GM21737 (cell line): ENCODE measurements around the gene PAIP2.
A peak's percentile ranks its signal among the peaks of the same experiment; 100 is the strongest.
"Not testable (repeated sequence)": the region's sequence is repeated elsewhere in the genome, so short reads cannot be mapped to it uniquely, and the experiment has no call there.

ENCODE experiments used
- ATAC-seq: cut with Tn5 transposase; IDR thresholded peaks from one replicate; pipeline ENCODE4 v1.9.1; 2021; ENCODE audit warnings: mild to moderate bottlenecking, moderate library complexity; ENCODE audit not compliant: unreplicated experiment

Gene PAIP2

DNA sequence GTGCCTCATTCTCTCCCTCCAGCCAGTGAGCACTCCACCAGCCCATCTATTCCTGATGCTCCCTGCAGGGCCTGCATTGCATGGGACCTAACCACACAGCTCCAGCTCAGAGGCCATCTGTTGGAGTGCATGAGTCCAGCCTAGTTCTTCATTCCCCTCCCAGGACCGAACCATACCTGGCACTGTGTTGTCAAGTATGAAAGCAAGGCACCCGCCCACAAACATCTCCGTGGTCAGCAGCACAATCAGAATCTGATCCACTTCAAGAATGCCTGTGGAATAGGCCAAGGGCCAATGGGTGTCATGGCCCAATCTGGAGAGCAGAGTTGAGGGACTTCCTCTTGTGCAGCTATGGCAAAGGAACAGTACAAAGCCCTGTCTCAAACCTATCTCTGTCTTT, 35.6 kb downstream of the PAIP2 start:
- ATAC-seq = no peak

GRCh38 chr5:139378101-139378825, 36.6 kb downstream of the PAIP2 start:
- ATAC-seq = no peak

DNA sequence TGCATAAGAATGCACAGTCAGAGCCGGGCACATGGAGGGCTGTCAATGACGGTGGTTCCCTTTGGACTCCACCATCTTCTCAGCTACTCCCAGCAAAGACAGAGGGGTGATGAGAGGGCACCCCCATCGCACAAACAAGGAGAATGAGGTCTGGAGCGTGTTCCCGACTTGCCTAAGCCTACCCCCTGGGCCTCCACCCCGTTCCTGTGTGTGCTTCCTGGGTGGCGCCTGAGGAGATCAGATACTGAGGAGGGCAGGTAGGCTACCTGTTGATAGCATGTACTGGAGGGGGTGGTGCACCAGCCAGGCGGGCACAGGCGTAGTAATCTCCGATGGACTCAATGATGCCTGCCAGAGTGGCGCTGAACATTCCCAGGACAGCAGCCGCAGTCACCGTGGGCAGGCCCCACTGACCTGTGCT, 37.3 kb downstream of the PAIP2 start:
- ATAC-seq = no peak

DNA sequence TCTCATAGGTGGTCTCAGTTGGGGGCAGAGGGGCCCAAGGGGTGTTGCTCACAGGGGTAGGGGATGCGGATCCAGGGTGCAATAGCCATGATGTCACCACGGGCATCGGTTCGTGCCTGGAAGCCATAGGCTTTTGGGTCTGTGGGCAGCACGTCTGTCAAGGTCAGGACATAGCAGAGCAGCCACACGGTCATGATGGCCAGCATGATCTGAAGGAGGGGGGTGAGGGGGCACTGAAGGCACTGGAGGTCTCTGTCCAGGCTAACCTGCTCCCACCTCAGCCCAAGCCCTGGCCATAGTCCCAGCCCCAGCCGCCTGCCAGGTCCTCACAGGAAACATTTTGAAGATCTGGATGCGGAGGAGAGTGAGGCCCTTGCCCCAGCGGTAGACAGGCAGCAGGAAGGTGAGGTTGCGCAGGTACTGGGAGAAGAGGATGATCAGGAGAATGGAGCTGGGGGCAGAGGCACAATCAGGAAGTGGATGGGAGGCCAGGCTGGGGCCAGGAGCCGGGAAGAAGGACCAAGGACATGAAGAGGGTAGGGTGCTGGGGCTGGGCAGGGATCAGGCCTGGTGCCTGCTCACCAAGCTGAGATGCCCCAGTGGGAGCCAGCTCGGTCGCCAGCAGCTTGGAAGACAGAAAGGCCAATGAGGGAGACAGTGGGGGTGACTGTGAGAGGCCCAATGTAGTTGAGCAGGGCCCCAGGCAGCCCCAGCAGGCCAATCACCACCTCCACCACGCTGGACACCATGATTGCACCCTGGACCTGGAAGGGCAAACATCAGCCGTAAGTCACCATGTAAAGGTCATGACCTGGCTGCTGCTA, 38.2 kb downstream of the PAIP2 start:
- ATAC-seq = no peak

DNA sequence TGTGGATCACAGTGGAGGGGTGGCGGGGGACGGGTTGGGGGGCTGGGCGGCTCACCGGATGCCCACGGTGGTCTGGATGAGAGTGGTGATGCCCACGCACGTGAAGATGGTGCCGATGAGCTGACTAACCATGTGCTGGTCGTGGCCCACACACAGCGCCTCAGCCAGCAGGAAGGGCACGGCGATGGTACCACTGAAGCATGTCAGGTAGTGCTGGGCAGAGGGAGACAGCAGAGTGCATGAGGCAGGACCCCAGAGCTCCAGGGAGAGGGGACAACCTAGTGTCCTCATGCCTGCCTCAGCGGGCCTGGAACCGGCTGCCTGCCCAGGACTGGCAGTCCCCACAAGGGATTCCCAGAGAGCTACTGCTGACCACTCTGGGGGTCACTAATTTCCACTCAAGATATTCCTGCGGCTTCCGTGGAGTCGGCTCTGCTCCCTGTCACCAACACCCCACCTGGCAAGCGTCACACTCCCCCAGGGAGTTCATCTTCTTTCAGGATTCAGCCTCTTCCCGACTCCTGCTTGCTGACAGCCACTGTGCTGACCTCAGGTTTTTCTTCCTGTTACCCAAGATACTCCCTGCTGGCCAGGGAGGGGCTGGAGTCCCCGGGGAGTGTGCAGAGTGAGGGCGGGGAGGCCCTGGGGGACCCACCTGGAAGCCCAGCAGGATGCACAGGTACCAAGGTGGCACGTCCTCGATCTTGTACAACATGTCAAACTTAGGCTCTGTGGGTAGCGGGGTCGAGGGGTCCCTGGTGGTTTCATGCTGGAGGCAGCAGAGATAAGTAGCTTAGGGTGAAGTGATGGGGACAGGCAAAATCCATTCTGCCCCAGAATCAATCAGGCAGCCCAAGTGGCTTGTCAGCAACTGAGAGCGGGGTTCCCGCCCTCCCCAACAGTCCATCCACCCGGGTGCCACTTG, 40.4 kb downstream of the PAIP2 start:
- ATAC-seq = no peak

DNA sequence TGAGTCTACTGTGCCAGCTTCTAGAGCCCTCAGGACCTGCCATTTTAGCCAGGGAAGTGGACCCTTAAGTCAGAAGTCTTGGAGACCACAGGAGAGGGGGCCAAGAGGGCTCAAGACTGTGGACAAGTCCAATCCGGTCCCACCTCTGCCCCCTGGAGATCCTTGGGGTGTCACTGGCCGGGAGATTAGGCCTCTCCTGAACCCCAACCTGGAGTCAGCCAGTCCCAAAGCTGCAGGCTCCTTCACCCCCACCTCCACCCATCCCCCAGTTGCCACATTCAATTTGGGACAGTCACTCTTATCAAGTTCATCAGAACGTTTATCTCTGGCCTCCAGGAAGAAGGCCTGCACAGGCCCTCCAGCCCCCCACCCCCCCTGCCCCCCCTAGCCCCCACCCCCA, 41.2 kb downstream of the PAIP2 start:
- ATAC-seq = no peak

DNA sequence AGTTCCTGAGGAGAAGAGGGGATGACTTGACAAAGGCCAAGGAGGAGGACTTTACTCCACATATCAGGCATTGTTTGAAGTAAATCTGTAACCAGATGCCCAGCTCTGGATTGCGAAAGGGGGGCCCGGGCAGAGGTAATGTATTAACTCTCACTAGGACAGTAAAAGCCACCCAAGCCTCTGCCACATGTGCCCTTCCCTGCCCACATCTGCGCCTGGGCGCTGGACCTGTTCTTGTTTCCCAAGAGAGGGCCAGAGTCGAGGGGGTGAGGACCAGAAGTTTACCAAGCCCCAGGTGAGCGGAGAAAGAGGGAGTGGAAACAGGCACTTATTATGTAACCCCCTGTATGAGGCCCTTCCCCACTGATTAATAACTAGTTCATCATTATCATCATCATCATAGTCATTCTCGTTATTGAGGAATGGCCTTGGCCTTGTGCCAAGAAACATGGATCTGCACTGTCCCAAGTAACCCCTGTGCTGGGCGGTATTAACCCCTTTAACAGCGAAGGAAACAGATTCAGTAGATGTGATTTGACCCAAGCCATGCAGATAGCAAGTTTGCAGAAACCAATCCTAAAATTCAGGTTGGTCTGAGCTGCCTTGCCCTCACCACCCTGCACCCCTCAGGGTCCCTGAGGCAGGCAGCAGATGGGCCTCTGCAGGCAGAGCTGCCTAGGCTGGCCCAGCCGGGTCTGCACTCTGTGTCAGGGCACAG, 41.8 kb downstream of the PAIP2 start, which contains the start of gene SLC23A1:
Gene SLC23A1 (minus strand): TSS at position 23 of the 718 bp plus-strand sequence. CDS start 44 bp downstream, outside the sequence.
- no peak for ATAC-seq

DNA sequence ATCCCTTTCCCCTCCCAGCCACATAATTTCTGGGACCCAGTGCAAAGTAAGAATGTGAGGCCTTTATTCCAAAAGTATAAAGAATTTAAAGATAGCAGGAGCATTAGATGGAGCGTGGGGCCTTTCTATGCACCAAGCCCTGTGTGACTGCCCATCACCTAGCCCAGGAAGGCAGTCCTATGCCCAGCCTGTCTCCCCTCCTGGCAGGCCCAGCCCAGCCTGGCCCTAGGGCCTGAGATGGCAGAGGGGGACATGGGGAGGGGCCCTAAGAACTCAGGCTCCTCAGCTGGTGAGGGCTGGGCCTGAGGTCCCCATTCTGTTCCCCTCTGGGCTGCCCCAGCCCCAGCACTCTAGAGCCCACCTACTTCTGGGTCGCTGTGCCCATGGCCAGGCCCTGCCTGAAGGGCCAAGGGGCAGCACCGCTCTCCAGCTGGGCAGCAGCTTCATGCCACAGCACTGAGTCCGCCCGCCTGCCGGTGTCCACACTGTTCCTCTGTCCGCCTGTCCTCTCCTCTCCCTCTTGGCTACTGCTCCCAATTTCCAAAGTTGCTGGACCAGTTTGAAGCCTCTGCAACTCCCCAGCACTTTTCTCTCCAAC, 42.4 kb downstream of the PAIP2 start:
- ATAC-seq = no peak

GRCh38 chr5:139384591-139385051, 43.0 kb downstream of the PAIP2 start:
- ATAC-seq = no peak

GRCh38 chr5:139385061-139386049, 43.7 kb downstream of the PAIP2 start:
- no peak for ATAC-seq

GRCh38 chr5:139386050-139386438, 44.4 kb downstream of the PAIP2 start:
- no peak for ATAC-seq

DNA sequence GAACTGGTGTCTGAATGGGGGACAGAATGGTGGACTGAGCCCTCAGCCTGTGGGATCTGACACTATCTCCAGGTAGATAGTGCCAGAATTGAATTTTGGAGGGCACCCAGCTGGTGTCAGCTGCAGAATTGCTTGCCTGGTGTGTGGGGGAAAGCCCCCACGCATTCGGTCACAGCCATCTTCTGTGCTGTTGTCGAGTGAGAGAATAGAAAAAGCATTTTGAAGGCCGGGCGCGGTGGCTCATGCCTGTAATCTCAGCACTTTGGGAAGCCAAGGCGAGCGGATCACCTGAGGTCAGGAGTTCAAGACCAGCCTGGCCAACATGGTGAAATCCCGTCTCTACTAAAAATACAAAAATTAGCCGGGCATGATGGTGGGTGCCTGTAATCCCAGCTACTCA, 45.3 kb downstream of the PAIP2 start:
- not testable (repeated sequence) for ATAC-seq

- ATAC-seq = no peak
Measured at GRCh38 chr5:139387611-139388197, 46.0 kb downstream of the PAIP2 start.

DNA sequence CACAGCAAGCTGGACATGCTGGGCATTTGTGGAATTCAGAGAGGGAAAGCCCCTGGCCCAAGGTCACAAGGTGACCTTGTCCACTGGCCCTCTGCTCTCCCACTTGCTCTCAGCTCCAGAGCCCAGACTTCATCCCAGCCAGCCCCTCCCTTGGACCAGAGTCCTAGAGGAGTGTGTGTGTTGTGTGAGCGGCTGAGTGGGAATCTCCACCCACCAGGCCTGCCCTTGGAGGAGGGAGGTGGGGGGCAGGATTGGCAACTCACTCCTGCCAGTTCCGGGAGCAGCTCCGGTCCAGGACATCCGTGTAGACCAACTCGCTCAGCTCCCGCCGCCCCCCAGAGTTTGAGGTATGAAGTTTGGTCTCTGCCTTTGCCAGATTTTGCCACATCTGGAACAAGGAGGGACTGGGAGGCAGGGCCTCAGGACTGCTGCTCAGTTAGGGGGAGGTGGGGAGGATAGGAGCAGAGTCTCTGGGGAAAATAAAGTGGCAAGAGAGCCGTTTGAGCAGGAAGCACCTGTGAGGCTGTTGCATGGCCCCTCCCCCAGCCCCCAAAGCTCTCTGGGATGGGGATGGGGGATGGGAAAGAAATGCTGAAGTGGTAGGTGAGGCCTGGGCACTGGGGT, 46.7 kb downstream of the PAIP2 start:
- ATAC-seq = no peak

DNA sequence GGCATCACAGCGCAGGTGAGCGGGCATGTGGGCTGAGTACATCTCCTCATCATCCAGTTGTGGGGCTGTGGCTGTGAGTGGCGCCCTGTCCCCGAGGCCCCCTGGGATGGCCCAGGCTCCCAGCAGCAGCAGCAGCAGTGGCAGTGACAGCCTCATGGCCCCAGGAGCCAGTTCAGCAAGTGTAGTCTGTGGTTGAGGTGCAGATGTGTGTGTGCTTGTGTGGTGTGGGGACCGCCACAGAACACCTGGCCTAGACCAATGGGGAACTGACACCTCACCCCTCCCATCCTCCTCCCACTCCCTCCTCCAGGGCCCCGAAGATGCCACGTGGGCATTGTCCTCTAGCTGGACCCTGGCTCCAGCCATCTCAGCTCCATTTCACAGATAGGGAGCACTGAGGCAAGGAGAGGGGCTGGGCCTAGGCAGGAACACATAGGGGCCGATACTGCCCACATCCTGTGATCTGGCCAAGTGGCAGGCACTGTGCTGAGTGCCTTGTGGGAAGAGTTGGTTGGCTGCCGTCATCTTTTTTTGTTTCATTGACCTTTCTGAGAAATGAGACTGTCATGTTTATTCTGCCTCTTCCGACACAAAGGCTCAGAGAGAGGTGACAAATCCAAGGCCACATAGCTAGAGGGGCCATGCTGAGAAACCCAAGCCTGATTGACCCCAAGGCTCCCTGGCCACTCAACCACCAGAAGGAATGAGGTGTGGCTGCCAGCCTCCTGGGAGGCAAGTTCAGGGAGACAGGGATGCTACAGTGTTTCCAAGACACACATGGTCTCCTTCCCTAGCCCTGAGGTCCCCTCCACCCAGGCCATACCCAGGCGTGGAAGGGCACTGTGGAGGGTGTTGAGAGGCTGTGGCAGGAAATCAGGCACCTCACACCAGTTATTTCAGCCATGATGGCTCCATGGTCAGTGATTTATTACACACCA, 48.3 kb downstream of the PAIP2 start, which contains the start of gene MZB1:
Gene MZB1 (minus strand): TSS at position 213 of the 938 bp plus-strand sequence. CDS start 57 bp downstream, at position 156.
- ATAC-seq = peak; percentile 30
